Measurements from ENCODE around the gene TMEM269. TPM values are rescaled to one million over a fixed set of nuclear protein-coding genes. Genes with fewer than 3 reads are reported as not detected.

The TMEM269 gene
- total RNA-seq, 4 donors from 2014 or later = not detected

- Histone ChIP-seq H3K9me3 (no peaks in the 10 kb centered on the region), H3K27ac (no peak overlapping the region), H3K4me3 (no peak overlapping the region), H3K4me1 (no peaks in the 10 kb centered on the region), H3K36me3 (no peaks in the 10 kb centered on the region), H3K27me3 (no peaks in the 10 kb centered on the region)
- DNase-seq = no peak
- TF ChIP-seq CTCF (IDR thresholded peaks at IDR 0.05) (no peak), POLR2A (IDR thresholded peaks at IDR 0.05) (no peak)
Measured at GRCh38 chr1:42797414-42797813, 12.6 kb downstream of the TMEM269 start.

DNA sequence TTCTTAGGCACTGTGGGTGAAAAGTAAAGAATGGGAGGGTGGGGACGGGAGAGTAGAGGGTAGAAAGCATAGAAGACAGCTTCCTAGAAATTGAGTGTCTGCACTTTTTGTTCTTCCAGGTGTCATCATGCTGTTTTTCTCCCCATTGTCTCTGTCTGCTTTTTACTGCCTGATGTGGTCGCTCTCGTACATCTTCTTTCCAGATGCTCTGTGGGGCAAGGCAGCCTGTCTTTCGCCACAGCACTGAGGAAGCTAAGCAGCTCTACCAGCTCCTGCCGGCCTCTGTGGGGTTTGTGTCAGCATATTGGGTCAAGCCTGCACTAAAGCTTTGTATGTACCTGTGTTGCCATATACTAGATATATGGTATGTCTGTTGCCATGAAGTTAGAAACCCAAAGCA lies 13.2 kb downstream of the TMEM269 start:
- DNase-seq = no peak
- H3K27me3 ChIP-seq = no peaks in the 10 kb centered on the region
- no peaks in the 10 kb centered on the region for H3K4me1 ChIP-seq
- H3K36me3 ChIP-seq = no peaks in the 10 kb centered on the region
- H3K27ac ChIP-seq = no peak overlapping the region
- no peak overlapping the region for H3K4me3 ChIP-seq
- no peaks in the 10 kb centered on the region for H3K9me3 ChIP-seq
- TF ChIP-seq CTCF (IDR thresholded peaks at IDR 0.05) (no peak), POLR2A (IDR thresholded peaks at IDR 0.05) (no peak)

DNA sequence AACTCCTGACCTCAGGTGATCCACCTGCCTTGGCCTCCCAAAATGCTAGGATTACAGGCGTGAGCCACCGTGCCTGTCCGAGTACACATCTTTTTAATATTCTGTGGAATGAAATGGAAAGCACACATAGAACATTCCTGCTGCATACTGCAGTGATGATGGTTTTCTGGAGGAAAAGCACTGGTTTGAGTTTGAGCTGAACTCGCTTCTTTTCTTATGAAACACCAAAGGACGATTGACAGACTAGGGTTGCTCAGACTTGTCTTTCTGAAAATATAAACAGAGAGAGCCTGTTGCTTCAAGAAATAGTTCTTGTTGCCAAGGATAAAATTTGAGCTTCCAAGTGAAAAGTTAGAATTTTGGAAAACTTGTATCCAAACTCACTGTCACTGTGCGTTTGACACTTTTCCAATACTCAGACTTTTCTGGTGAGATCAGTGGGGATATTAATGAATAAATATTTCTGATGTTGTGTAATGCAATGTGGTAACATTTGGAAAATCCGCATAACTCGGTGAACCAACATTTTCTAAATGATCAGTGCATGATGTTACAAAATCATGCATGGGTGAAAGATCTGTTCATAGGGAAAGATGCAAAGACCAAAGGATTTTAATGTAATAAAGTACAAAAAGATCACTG lies 17.2 kb downstream of the TMEM269 start:
- DNase-seq = no peak
- no peaks in the 10 kb centered on the region for H3K9me3 ChIP-seq
- H3K36me3 ChIP-seq = no peaks in the 10 kb centered on the region
- no peaks in the 10 kb centered on the region for H3K4me1 ChIP-seq
- no peaks in the 10 kb centered on the region for H3K27me3 ChIP-seq
- no peak overlapping the region for H3K4me3 ChIP-seq
- no peak overlapping the region for H3K27ac ChIP-seq
- no peak for TF ChIP-seq CTCF (IDR thresholded peaks at IDR 0.05)
- no peak for TF ChIP-seq POLR2A (IDR thresholded peaks at IDR 0.05)

DNA sequence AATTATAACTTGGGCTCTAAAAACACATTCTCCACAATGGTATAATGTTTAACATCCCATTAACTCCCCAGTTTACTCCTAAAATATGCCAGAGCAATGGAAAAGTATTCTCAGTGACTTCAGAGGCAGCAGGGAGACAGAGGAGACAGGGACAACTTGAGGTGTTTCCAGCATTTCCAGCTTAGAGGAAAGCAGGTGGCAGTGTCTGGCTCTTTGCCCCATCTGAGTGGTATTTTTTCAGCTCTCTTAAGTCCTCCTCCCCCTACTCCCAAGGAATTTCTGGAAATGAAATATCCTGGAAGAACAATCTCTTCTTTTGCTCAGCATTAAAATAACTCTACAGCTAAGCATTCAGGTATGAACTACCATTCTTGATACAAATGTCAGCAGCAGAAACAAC lies 21.4 kb downstream of the TMEM269 start:
- H3K36me3 ChIP-seq = no peaks in the 10 kb centered on the region
- DNase-seq = no peak
- no peak overlapping the region for H3K4me3 ChIP-seq
- H3K27ac ChIP-seq = no peak overlapping the region
- H3K9me3 ChIP-seq = no peaks in the 10 kb centered on the region
- TF ChIP-seq CTCF (IDR thresholded peaks at IDR 0.05) (no peak), POLR2A (IDR thresholded peaks at IDR 0.05) (no peak)
- no peaks in the 10 kb centered on the region for H3K4me1 ChIP-seq
- H3K27me3 ChIP-seq = no peaks in the 10 kb centered on the region

- H3K4me3 ChIP-seq = no peak overlapping the region
- H3K27me3 ChIP-seq = no peaks in the 10 kb centered on the region
- no peak for TF ChIP-seq CTCF (IDR thresholded peaks at IDR 0.05)
- TF ChIP-seq POLR2A (IDR thresholded peaks at IDR 0.05) = no peak
Measured at GRCh38 chr1:42806593-42806992, 21.8 kb downstream of the TMEM269 start.

More at GRCh38 chr1:42806593-42806992, 21.8 kb downstream of the TMEM269 start:
- DNase-seq = no peak
- Histone ChIP-seq H3K4me1 (no peaks in the 10 kb centered on the region), H3K27ac (no peak overlapping the region), H3K36me3 (no peaks in the 10 kb centered on the region), H3K9me3 (no peaks in the 10 kb centered on the region)

Data from Peyer's patch (tissue), 4 donors.